ENCODE measurements around the gene SARDH.

DNA sequence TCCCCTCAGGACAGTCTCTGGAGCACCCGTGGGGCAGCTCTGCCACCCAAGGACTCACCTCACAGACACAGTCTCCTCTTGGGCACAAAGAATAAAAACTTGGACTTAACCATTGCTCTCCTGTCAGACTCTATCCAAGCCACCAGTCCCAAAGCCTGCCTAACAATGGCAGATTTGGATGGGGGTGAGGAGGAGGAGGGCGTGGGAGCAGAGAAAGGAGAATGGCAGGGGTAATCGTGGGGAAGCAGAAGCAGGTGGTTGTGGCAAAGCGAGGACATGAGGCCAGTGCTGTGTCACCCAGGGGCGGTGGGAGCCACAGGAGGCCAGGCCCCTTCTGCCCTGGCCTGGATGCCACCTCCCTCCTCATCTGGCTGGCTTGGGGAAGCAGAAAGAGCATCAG is 123.5 kb downstream of the SARDH start:
- TF ChIP-seq, protein P1, sequence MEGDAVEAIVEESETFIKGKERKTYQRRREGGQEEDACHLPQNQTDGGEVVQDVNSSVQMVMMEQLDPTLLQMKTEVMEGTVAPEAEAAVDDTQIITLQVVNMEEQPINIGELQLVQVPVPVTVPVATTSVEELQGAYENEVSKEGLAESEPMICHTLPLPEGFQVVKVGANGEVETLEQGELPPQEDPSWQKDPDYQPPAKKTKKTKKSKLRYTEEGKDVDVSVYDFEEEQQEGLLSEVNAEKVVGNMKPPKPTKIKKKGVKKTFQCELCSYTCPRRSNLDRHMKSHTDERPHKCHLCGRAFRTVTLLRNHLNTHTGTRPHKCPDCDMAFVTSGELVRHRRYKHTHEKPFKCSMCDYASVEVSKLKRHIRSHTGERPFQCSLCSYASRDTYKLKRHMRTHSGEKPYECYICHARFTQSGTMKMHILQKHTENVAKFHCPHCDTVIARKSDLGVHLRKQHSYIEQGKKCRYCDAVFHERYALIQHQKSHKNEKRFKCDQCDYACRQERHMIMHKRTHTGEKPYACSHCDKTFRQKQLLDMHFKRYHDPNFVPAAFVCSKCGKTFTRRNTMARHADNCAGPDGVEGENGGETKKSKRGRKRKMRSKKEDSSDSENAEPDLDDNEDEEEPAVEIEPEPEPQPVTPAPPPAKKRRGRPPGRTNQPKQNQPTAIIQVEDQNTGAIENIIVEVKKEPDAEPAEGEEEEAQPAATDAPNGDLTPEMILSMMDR (IDR thresholded peaks at IDR 0.05) = no peak
- TF ChIP-seq EZH2 (IDR thresholded peaks at IDR 0.05; ENCODE audit: borderline replicate concordance, insufficient read depth, low read depth, low read length, poor library complexity, severe bottlenecking) = no peak
